ENCODE data around the gene GPR78.

Gene GPR78

DNA sequence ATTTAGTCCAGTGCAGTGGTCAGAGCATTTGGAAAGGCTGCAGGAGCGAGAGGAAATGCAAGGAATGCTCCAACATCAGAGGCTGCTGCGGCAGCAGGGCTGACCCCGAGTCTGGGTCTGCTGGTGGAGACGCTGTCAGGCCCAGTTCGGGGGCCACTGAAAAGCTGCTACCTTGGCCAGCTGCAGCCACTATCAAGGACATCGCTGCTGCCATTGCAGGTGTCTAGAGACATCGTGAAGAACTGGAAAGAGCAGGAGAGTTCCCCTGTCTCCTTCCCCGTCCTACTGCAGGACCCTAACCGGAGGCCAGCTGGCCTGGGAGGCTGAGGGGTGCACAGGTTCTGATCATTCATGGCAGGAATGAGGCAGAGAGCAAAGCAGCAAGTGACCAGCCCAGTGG is 29.5 kb upstream of the GPR78 start:
- Histone ChIP-seq H3K4me1 (ENCODE audit: control insufficient read depth, insufficient read depth, low read length) (no peaks in the 10 kb centered on the region), H3K4me3 (ENCODE audit: low read depth, low read length) (no peak overlapping the region), H3K36me3 (ENCODE audit: control insufficient read depth in 2 of 2, insufficient read depth in 1 of 2, low read length in 2 of 2) (no peaks in the 10 kb centered on the region), H3K27ac (ENCODE audit: extremely low read depth, low read depth, low read length) (no peak overlapping the region), H3K9me3 (ENCODE audit: control insufficient read depth, insufficient read depth, low read depth, low read length) (no peaks in the 10 kb centered on the region)
- no peak for TF ChIP-seq FEZF1 (tag by site-specific recombination; IDR thresholded peaks at IDR 0.05)
- no peak for TF ChIP-seq GLIS1 (tag by site-specific recombination; IDR thresholded peaks at IDR 0.05)
- TF ChIP-seq ZNF112 (tag by site-specific recombination; IDR thresholded peaks at IDR 0.05) = no peak
- no peak for TF ChIP-seq MEIS1 (CRISPR knock-in tag; IDR thresholded peaks at IDR 0.05; ENCODE audit: borderline replicate concordance)
- no peak for TF ChIP-seq ZNF571 (tag by site-specific recombination; IDR thresholded peaks at IDR 0.05)
- no peak for TF ChIP-seq ZNF174 (tag by site-specific recombination; IDR thresholded peaks at IDR 0.05)
- no peak for TF ChIP-seq YY1 (tag by site-specific recombination; IDR thresholded peaks at IDR 0.05)
- TF ChIP-seq, protein P1, sequence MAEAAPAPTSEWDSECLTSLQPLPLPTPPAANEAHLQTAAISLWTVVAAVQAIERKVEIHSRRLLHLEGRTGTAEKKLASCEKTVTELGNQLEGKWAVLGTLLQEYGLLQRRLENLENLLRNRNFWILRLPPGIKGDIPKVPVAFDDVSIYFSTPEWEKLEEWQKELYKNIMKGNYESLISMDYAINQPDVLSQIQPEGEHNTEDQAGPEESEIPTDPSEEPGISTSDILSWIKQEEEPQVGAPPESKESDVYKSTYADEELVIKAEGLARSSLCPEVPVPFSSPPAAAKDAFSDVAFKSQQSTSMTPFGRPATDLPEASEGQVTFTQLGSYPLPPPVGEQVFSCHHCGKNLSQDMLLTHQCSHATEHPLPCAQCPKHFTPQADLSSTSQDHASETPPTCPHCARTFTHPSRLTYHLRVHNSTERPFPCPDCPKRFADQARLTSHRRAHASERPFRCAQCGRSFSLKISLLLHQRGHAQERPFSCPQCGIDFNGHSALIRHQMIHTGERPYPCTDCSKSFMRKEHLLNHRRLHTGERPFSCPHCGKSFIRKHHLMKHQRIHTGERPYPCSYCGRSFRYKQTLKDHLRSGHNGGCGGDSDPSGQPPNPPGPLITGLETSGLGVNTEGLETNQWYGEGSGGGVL (tag by site-specific recombination; IDR thresholded peaks at IDR 0.05) = no peak
- no peak for TF ChIP-seq ZNF621 (tag by site-specific recombination; IDR thresholded peaks at IDR 0.05)
- TF ChIP-seq KLF7 (tag by site-specific recombination; IDR thresholded peaks at IDR 0.05; ENCODE audit: borderline replicate concordance) = no peak
- TF ChIP-seq TSHZ1 (tag by site-specific recombination; IDR thresholded peaks at IDR 0.05; ENCODE audit: borderline replicate concordance) = no peak
- ChIA-PET POLR2A (no interaction called here), CTCF (no interaction called here)

GRCh38 chr4:8552024-8552423 is 28.2 kb upstream of the GPR78 start:
- CTCF ChIA-PET = no interaction called here
- no peaks in the 10 kb centered on the region for H3K4me1 ChIP-seq (ENCODE audit: control insufficient read depth, insufficient read depth, low read length)
- H3K4me3 ChIP-seq (ENCODE audit: low read depth, low read length) = no peak overlapping the region
- no peaks in the 10 kb centered on the region for H3K9me3 ChIP-seq (ENCODE audit: control insufficient read depth, insufficient read depth, low read depth, low read length)
- no peak overlapping the region for H3K27ac ChIP-seq (ENCODE audit: extremely low read depth, low read depth, low read length)
- POLR2A ChIA-PET = no interaction called here
- TF ChIP-seq ZNF707 (tag by site-specific recombination; IDR thresholded peaks at IDR 0.05) (no peak), ZNF624 (tag by site-specific recombination; IDR thresholded peaks at IDR 0.05) (no peak), ZNF184 (tag by site-specific recombination; IDR thresholded peaks at IDR 0.05) (no peak), ZBTB8A (tag by site-specific recombination; IDR thresholded peaks at IDR 0.05) (no peak), ZNF558 (tag by site-specific recombination; IDR thresholded peaks at IDR 0.05) (no peak), ZNF600 (tag by site-specific recombination; IDR thresholded peaks at IDR 0.05) (no peak), ELK4 (IDR thresholded peaks at IDR 0.05; ENCODE audit: borderline replicate concordance, low read depth, low read length) (no peak), GLIS1 (tag by site-specific recombination; IDR thresholded peaks at IDR 0.05) (no peak), ZNF560 (tag by site-specific recombination; IDR thresholded peaks at IDR 0.05; ENCODE audit: borderline replicate concordance) (no peak), FEZF1 (tag by site-specific recombination; IDR thresholded peaks at IDR 0.05) (no peak), ZNF24 (tag by site-specific recombination; IDR thresholded peaks at IDR 0.05) (no peak), ZNF157 (tag by site-specific recombination; IDR thresholded peaks at IDR 0.05) (no peak), ZNF140 (tag by site-specific recombination; IDR thresholded peaks at IDR 0.05) (no peak), ZNF133 (tag by site-specific recombination; IDR thresholded peaks at IDR 0.05) (no peak), ZNF202 (tag by site-specific recombination; IDR thresholded peaks at IDR 0.05; ENCODE audit: borderline replicate concordance) (no peak), SP2 (tag by site-specific recombination; IDR thresholded peaks at IDR 0.05) (no peak)
- TF ChIP-seq, protein P2, sequence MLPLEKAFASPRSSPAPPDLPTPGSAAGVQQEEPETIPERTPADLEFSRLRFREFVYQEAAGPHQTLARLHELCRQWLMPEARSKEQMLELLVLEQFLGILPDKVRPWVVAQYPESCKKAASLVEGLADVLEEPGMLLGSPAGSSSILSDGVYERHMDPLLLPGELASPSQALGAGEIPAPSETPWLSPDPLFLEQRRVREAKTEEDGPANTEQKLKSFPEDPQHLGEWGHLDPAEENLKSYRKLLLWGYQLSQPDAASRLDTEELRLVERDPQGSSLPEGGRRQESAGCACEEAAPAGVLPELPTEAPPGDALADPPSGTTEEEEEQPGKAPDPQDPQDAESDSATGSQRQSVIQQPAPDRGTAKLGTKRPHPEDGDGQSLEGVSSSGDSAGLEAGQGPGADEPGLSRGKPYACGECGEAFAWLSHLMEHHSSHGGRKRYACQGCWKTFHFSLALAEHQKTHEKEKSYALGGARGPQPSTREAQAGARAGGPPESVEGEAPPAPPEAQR (tag by site-specific recombination; IDR thresholded peaks at IDR 0.05) = no peak
- TF ChIP-seq, protein P3, sequence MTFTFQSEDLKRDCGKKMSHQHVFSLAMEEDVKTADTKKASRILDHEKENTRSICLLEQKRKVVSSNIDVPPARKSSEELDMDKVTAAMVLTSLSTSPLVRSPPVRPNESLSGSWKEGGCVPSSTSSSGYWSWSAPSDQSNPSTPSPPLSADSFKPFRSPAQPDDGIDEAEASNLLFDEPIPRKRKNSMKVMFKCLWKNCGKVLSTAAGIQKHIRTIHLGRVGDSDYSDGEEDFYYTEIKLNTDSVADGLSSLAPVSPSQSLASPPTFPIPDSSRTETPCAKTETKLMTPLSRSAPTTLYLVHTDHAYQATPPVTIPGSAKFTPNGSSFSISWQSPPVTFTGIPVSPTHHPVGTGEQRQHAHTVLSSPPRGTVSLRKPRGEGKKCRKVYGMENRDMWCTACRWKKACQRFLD (tag by site-specific recombination; IDR thresholded peaks at IDR 0.05) = no peak
- H3K36me3 ChIP-seq (ENCODE audit: control insufficient read depth in 2 of 2, insufficient read depth in 1 of 2, low read length in 2 of 2) = no peaks in the 10 kb centered on the region

Measured in HEK293 (cell line).